Neural cell (in vitro differentiated cells): ENCODE results near the gene FAIM.

Experiments used
- CTCF ChIP-seq: fragments of 450-650 bp; IDR thresholded peaks from 2 replicates; pipeline ENCODE4 v1.5.1; 2014; ENCODE audit warnings: antibody characterized with exemption, mild to moderate bottlenecking, moderate library complexity; ENCODE audit not compliant: poor library complexity, severe bottlenecking
- MXI1 ChIP-seq: fragments of 450-650 bp; conservative IDR thresholded peaks from 2 replicates; pipeline ENCODE4 v1.6.1; 2014; ENCODE audit warnings: antibody characterized with exemption, mild to moderate bottlenecking; ENCODE audit not compliant: poor library complexity, severe bottlenecking
- POLR2AphosphoS5 ChIP-seq: IDR thresholded peaks from 2 replicates; pipeline ENCODE4 v1.6.1; 2012
- RAD21 ChIP-seq: fragments of 450-650 bp; conservative IDR thresholded peaks from 2 replicates; pipeline ENCODE4 v1.6.1; 2014; ENCODE audit warnings: antibody characterized with exemption, mild to moderate bottlenecking, moderate library complexity
- TAF1 ChIP-seq: IDR thresholded peaks from 2 replicates; pipeline ENCODE4 v1.6.1; 2012; ENCODE audit warnings: low read depth

GRCh38 chr3:138594150-138594934, 14.2 kb upstream of the FAIM start, which contains the start of gene CEP70:
- TF ChIP-seq CTCF (peak; percentile 99), MXI1 (peak; percentile 88), POLR2AphosphoS5 (peak; percentile 85), RAD21 (peak; percentile 94), TAF1 (peak; percentile 87)
